ENCODE measurements around the gene SCEL.

The SCEL gene

GRCh38 chr13:77545626-77546412 lies 10.3 kb downstream of the SCEL start:
- H3K4me3 ChIP-seq (ENCODE audit: low read length) = no peak overlapping the region
- DNase-seq (ENCODE audit: low read depth, low spot score) = no peak

- H3K4me3 ChIP-seq (ENCODE audit: low read length) = no peak overlapping the region
These were observed 12.6 kb downstream of the SCEL start for GRCh38 chr13:77548095-77548494.

GRCh38 chr13:77548594-77548993 lies 13.1 kb downstream of the SCEL start:
- no peak overlapping the region for H3K4me3 ChIP-seq (ENCODE audit: low read length)
- no peak for DNase-seq (ENCODE audit: low read depth, low spot score)

More at GRCh38 chr13:77548095-77548494, 12.6 kb downstream of the SCEL start:
- DNase-seq (ENCODE audit: low read depth, low spot score) = no peak

- H3K4me3 ChIP-seq (ENCODE audit: low read length) = no peak overlapping the region
- no peak for DNase-seq (ENCODE audit: low read depth, low spot score)
These were observed 18.6 kb downstream of the SCEL start for GRCh38 chr13:77554069-77554468.

GRCh38 chr13:77555246-77555645 lies 19.7 kb downstream of the SCEL start:
- no peak for DNase-seq (ENCODE audit: low read depth, low spot score)

GRCh38 chr13:77558016-77558415 lies 22.5 kb downstream of the SCEL start:
- no peak overlapping the region for H3K4me3 ChIP-seq (ENCODE audit: low read length)
- DNase-seq (ENCODE audit: low read depth, low spot score) = no peak

More at GRCh38 chr13:77555246-77555645, 19.7 kb downstream of the SCEL start:
- H3K4me3 ChIP-seq (ENCODE audit: low read length) = no peak overlapping the region

GRCh38 chr13:77563111-77563510 lies 27.6 kb downstream of the SCEL start:
- DNase-seq (ENCODE audit: low read depth, low spot score) = no peak

GRCh38 chr13:77565635-77566034 lies 30.1 kb downstream of the SCEL start:
- peak; percentile 19 for DNase-seq (ENCODE audit: low read depth, low spot score)
- H3K4me3 ChIP-seq (ENCODE audit: low read length) = no peak overlapping the region

More at GRCh38 chr13:77563111-77563510, 27.6 kb downstream of the SCEL start:
- H3K4me3 ChIP-seq (ENCODE audit: low read length) = no peak overlapping the region

GRCh38 chr13:77571956-77572355 lies 36.5 kb downstream of the SCEL start:
- no peak overlapping the region for H3K4me3 ChIP-seq (ENCODE audit: low read length)
- no peak for DNase-seq (ENCODE audit: low read depth, low spot score)

- no peak overlapping the region for H3K4me3 ChIP-seq (ENCODE audit: low read length)
- no peak for DNase-seq (ENCODE audit: low read depth, low spot score)
These were observed 38.6 kb downstream of the SCEL start for GRCh38 chr13:77574096-77574495.

GRCh38 chr13:77579959-77580358 lies 44.5 kb downstream of the SCEL start:
- no peak for DNase-seq (ENCODE audit: low read depth, low spot score)
- no peak overlapping the region for H3K4me3 ChIP-seq (ENCODE audit: low read length)

GRCh38 chr13:77580748-77581147 lies 45.2 kb downstream of the SCEL start:
- DNase-seq (ENCODE audit: low read depth, low spot score) = no peak
- H3K4me3 ChIP-seq (ENCODE audit: low read length) = no peak overlapping the region

- DNase-seq (ENCODE audit: low read depth, low spot score) = no peak
- no peak overlapping the region for H3K4me3 ChIP-seq (ENCODE audit: low read length)
These were observed 48.1 kb downstream of the SCEL start for GRCh38 chr13:77583581-77583980.

- no peak overlapping the region for H3K4me3 ChIP-seq (ENCODE audit: low read length)
- DNase-seq (ENCODE audit: low read depth, low spot score) = peak; percentile 21
These were observed 48.6 kb downstream of the SCEL start for GRCh38 chr13:77584106-77584505.

- no peak for DNase-seq (ENCODE audit: low read depth, low spot score)
- H3K4me3 ChIP-seq (ENCODE audit: low read length) = no peak overlapping the region
These were observed 59.8 kb downstream of the SCEL start for GRCh38 chr13:77595166-77595810.

- H3K4me3 ChIP-seq (ENCODE audit: low read length) = no peak overlapping the region
- no peak for DNase-seq (ENCODE audit: low read depth, low spot score)
These were observed 61.3 kb downstream of the SCEL start for GRCh38 chr13:77596777-77597176.

- no peak for DNase-seq (ENCODE audit: low read depth, low spot score)
- no peak overlapping the region for H3K4me3 ChIP-seq (ENCODE audit: low read length)
These were observed 63.8 kb downstream of the SCEL start for GRCh38 chr13:77599351-77599750.

- H3K4me3 ChIP-seq (ENCODE audit: low read length) = no peak overlapping the region
- no peak for DNase-seq (ENCODE audit: low read depth, low spot score)
These were observed 65.2 kb downstream of the SCEL start for GRCh38 chr13:77600701-77601100.

- H3K4me3 ChIP-seq (ENCODE audit: low read length) = no peak overlapping the region
- DNase-seq (ENCODE audit: low read depth, low spot score) = no peak
These were observed 75.6 kb downstream of the SCEL start for GRCh38 chr13:77611068-77611467.

- H3K4me3 ChIP-seq (ENCODE audit: low read length) = no peak overlapping the region
- no peak for DNase-seq (ENCODE audit: low read depth, low spot score)
These were observed 80.5 kb downstream of the SCEL start for GRCh38 chr13:77616027-77616426.

GRCh38 chr13:77619655-77620054 lies 84.1 kb downstream of the SCEL start:
- no peak for DNase-seq (ENCODE audit: low read depth, low spot score)

More at GRCh38 chr13:77619655-77620054, 84.1 kb downstream of the SCEL start:
- H3K4me3 ChIP-seq (ENCODE audit: low read length) = no peak overlapping the region
